ENCODE data around the gene NDOR1. TPM values are rescaled to one million over a fixed set of nuclear protein-coding genes. Genes with fewer than 3 reads are reported as not detected.

The NDOR1 gene
- polyA plus RNA-seq, 3 donors = 4.4 to 26.9 (median 5.2) TPM

DNA sequence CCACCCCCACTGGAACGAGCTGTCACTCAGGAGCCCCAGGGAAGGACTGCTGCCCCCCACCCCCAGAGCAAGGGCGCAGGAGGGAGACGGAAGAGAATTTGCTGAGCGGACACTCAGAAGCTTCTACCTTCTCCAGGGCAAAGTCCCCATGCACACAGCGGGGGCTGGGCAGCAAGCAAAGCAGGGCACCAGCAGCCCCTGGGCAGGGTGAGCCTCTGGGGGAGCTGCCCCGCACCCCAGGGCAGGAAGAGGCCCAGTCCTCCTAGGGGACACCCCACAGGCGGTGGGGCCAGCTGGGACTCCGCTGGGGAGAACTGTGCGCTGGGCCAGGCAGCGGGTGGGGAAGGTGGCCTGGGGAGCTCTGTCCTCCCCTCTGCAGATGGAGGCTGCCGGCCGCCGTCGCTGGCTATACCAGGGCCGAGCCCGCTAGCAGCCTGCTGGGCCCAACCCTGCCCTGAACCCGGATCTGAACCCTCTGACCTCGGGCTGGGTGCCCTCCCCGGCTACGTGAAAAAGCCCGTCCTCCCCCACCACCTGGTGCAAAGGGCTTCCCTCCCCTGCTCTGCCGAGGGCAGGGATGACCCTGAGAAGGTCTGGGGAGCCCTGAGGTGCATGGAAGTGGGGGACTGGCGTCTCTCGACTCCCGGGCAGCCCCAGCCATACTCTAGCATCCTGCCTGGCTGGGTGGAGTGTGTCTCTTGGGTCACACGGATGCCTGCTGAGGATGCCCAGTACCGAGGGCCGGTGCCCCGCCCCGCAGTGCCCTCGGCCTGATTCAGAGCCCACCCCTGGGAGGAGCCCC, 24.6 kb downstream of the NDOR1 start:
- Histone ChIP-seq H2AFZ (ENCODE audit: insufficient read depth, low read depth, low read length, poor library complexity, severe bottlenecking) (no peak overlapping the region), H4K20me1 (ENCODE audit: insufficient read depth, low read length) (no peaks in the 10 kb centered on the region), H3K27me3 (ENCODE audit: control insufficient read depth in 2 of 2, insufficient read depth in 2 of 2, low read length in 2 of 2) (peaks cover 0 to 9% of the 10 kb centered on the region in 2 donors), H3K4me1 (ENCODE audit: control insufficient read depth in 1 of 2, insufficient read depth in 2 of 2, low read length in 2 of 2) (peaks cover 3% of the 10 kb centered on the region in 2 donors), H3K4me3 (replicated peaks in 1 of 3; ENCODE audit: low read depth in 2 of 3, low read length in 3 of 3) (no peak overlapping the region), H3K9ac (ENCODE audit: insufficient read depth, low read length, poor library complexity, severe bottlenecking) (no peak overlapping the region), H3K36me3 (replicated peaks in 1 of 2; ENCODE audit: control insufficient read depth in 1 of 2, insufficient read depth in 2 of 2, low read length in 2 of 2) (no peaks in the 10 kb centered on the region), H3K9me3 (replicated peaks in 1 of 2; ENCODE audit: control insufficient read depth in 1 of 2, insufficient read depth in 1 of 2, low read length in 2 of 2) (no peaks in the 10 kb centered on the region), H3K27ac (ENCODE audit: low read depth in 1 of 2, low read length in 2 of 2) (no peak overlapping the region), H3K79me2 (ENCODE audit: insufficient read depth, low read length) (no peaks in the 10 kb centered on the region), H3K4me2 (replicated peaks; ENCODE audit: extremely low read depth, low read length, poor library complexity, severe bottlenecking) (no peak overlapping the region)
- DNase-seq = no peak
- H3K27me3 Mint-ChIP-seq (ENCODE audit: low read depth in 3 of 3) = peaks cover 2 to 45% (median 9%) of the 10 kb centered on the region in 3 donors
- TF ChIP-seq, protein P1, sequence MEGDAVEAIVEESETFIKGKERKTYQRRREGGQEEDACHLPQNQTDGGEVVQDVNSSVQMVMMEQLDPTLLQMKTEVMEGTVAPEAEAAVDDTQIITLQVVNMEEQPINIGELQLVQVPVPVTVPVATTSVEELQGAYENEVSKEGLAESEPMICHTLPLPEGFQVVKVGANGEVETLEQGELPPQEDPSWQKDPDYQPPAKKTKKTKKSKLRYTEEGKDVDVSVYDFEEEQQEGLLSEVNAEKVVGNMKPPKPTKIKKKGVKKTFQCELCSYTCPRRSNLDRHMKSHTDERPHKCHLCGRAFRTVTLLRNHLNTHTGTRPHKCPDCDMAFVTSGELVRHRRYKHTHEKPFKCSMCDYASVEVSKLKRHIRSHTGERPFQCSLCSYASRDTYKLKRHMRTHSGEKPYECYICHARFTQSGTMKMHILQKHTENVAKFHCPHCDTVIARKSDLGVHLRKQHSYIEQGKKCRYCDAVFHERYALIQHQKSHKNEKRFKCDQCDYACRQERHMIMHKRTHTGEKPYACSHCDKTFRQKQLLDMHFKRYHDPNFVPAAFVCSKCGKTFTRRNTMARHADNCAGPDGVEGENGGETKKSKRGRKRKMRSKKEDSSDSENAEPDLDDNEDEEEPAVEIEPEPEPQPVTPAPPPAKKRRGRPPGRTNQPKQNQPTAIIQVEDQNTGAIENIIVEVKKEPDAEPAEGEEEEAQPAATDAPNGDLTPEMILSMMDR (IDR thresholded peaks at IDR 0.05) = no peak
- H3K4me1 Mint-ChIP-seq = peaks cover 5% of the 10 kb centered on the region
- H3K36me3 Mint-ChIP-seq = no peaks in the 10 kb centered on the region
- no peak overlapping the region for H3K27ac Mint-ChIP-seq
- H3K9me3 Mint-ChIP-seq = peaks cover 0 to 4% (median 0%) of the 10 kb centered on the region in 7 donors
- H3K4me3 Mint-ChIP-seq = no peak overlapping the region
- intact Hi-C loops (cut with micrococcal nuclease) = loop anchor here in 1 of 2 donors (5.0 kb wide), 1 partner anchor 113 kb away; no protein-coding TSS in a partner anchor
- 58% methylated on average over 14 of the region's 31 CpGs for WGBS (ENCODE audit: insufficient coverage)

- TF ChIP-seq, protein P1 (IDR thresholded peaks at IDR 0.05) = no peak
- DNase-seq = no peak
- H3K9me3 ChIP-seq (replicated peaks in 1 of 2; ENCODE audit: control insufficient read depth in 1 of 2, insufficient read depth in 1 of 2, low read length in 2 of 2) = no peaks in the 10 kb centered on the region
- Mint-ChIP-seq H3K36me3 (no peaks in the 10 kb centered on the region), H3K4me1 (peaks cover 2% of the 10 kb centered on the region), H3K9me3 (peaks cover 0 to 4% (median 0%) of the 10 kb centered on the region in 7 donors), H3K27ac (no peak within 1 kb of the TSS), H3K27me3 (ENCODE audit: low read depth in 3 of 3) (peaks cover 2 to 50% (median 12%) of the 10 kb centered on the region in 3 donors), H3K4me3 (no peak within 1 kb of the TSS)
- 89% methylated on average over 11 of the region's 14 CpGs for WGBS (ENCODE audit: insufficient coverage)
- no peak within 1 kb of the TSS for H3K9ac ChIP-seq (ENCODE audit: insufficient read depth, low read length, poor library complexity, severe bottlenecking)
- intact Hi-C loops (cut with micrococcal nuclease) = no loop called here
- H3K36me3 ChIP-seq (replicated peaks in 1 of 2; ENCODE audit: control insufficient read depth in 1 of 2, insufficient read depth in 2 of 2, low read length in 2 of 2) = no peaks in the 10 kb centered on the region
- H4K20me1 ChIP-seq (ENCODE audit: insufficient read depth, low read length) = no peaks in the 10 kb centered on the region
- no peak within 1 kb of the TSS for H3K4me3 ChIP-seq (replicated peaks in 1 of 3; ENCODE audit: low read depth in 2 of 3, low read length in 3 of 3)
- H3K4me2 ChIP-seq (replicated peaks; ENCODE audit: extremely low read depth, low read length, poor library complexity, severe bottlenecking) = no peak within 1 kb of the TSS
- H3K79me2 ChIP-seq (ENCODE audit: insufficient read depth, low read length) = no peaks in the 10 kb centered on the region
- no peaks in the 10 kb centered on the region for H3K4me1 ChIP-seq (ENCODE audit: control insufficient read depth in 1 of 2, insufficient read depth in 2 of 2, low read length in 2 of 2)
- no peak within 1 kb of the TSS for H2AFZ ChIP-seq (ENCODE audit: insufficient read depth, low read depth, low read length, poor library complexity, severe bottlenecking)
- peaks cover 0 to 9% of the 10 kb centered on the region in 2 donors for H3K27me3 ChIP-seq (ENCODE audit: control insufficient read depth in 2 of 2, insufficient read depth in 2 of 2, low read length in 2 of 2)
- no peak within 1 kb of the TSS for H3K27ac ChIP-seq (ENCODE audit: low read depth in 1 of 2, low read length in 2 of 2)
Measured at GRCh38 chr9:137230705-137231371, 25.3 kb downstream of the NDOR1 start, which contains the start of gene SLC34A3. Gene SLC34A3, plus strand, starts transcription at chr9:137230901. Its CDS starts 802 bp downstream, at chr9:137231703.

Measured in CD14-positive monocyte (primary cell).